ENCODE results near the gene PRICKLE4. TPM values are rescaled to one million over a fixed set of nuclear protein-coding genes. Genes with fewer than 3 reads are reported as not detected.
A peak's percentile ranks its signal among the peaks of the same experiment; 100 is the strongest.

PRICKLE4 gene
- total and polyA plus RNA-seq, 2 of the 13 experiments (the other 11 are each of a cell fraction or from before 2014, with no cell fraction given): 0.92 to 1.2 TPM

DNA sequence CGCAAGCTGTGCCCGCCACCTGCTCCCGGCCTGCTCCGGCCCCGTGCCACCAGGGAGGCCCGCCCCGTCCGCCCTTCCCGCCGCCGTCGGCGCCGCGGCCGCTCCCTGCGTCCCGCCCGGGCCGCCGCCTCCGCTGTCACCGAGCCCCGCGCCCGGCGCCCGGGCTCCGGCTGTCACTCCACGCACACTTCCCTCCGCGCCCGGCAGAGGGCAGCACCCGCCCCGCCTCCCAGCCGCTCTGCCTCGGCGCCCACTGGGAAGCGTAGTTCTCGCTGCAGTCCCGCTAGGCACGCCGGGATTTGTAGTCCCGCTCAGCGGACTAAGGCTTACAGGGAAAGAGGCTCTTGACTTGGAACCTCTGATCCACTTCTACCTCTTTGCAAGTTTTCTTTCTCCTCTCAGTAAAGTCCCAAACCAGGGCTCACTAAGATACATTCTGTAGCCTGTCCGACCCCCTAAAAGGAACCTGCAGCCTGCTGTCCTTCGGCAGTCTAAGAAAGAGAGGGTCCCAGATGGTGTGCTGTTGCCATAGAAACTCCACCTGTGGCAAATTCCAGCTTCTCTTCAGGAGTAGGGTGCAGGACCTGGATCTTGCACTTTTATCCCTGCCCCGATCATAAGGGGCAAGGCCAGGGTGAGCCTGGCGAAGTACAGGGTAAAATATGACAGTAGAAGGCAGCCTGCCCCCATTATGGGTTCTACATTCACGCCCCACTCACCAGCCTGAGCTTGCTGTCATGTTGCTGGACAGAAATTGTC is 45.0 kb upstream of the PRICKLE4 start, which contains the start of gene TFEB (continued):
- TF ChIP-seq, protein P1, sequence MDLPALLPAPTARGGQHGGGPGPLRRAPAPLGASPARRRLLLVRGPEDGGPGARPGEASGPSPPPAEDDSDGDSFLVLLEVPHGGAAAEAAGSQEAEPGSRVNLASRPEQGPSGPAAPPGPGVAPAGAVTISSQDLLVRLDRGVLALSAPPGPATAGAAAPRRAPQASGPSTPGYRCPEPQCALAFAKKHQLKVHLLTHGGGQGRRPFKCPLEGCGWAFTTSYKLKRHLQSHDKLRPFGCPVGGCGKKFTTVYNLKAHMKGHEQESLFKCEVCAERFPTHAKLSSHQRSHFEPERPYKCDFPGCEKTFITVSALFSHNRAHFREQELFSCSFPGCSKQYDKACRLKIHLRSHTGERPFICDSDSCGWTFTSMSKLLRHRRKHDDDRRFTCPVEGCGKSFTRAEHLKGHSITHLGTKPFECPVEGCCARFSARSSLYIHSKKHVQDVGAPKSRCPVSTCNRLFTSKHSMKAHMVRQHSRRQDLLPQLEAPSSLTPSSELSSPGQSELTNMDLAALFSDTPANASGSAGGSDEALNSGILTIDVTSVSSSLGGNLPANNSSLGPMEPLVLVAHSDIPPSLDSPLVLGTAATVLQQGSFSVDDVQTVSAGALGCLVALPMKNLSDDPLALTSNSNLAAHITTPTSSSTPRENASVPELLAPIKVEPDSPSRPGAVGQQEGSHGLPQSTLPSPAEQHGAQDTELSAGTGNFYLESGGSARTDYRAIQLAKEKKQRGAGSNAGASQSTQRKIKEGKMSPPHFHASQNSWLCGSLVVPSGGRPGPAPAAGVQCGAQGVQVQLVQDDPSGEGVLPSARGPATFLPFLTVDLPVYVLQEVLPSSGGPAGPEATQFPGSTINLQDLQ (CRISPR knock-in tag; IDR thresholded peaks at IDR 0.05): no peak
- TF ChIP-seq BCLAF1 (IDR thresholded peaks at IDR 0.05): no peak
- TF ChIP-seq, protein P2, sequence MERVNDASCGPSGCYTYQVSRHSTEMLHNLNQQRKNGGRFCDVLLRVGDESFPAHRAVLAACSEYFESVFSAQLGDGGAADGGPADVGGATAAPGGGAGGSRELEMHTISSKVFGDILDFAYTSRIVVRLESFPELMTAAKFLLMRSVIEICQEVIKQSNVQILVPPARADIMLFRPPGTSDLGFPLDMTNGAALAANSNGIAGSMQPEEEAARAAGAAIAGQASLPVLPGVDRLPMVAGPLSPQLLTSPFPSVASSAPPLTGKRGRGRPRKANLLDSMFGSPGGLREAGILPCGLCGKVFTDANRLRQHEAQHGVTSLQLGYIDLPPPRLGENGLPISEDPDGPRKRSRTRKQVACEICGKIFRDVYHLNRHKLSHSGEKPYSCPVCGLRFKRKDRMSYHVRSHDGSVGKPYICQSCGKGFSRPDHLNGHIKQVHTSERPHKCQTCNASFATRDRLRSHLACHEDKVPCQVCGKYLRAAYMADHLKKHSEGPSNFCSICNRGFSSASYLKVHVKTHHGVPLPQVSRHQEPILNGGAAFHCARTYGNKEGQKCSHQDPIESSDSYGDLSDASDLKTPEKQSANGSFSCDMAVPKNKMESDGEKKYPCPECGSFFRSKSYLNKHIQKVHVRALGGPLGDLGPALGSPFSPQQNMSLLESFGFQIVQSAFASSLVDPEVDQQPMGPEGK (CRISPR knock-in tag; IDR thresholded peaks at IDR 0.05): peak; percentile 87
- no peak for TF ChIP-seq SOX13 (IDR thresholded peaks at IDR 0.05)
- TF ChIP-seq SOX13 (CRISPR knock-in tag; conservative IDR thresholded peaks at IDR 0.05 in 1 of 2, IDR thresholded peaks at IDR 0.05 in 1 of 2): peak in 1 of 2 experiments; percentile 68; a peak in 1 of 4 replicates
- peak; percentile 53; the same call in 1 of the 2 replicates for TF ChIP-seq ZNF414 (CRISPR knock-in tag; IDR thresholded peaks at IDR 0.05)
- TF ChIP-seq YEATS4 (CRISPR knock-in tag; IDR thresholded peaks at IDR 0.05; ENCODE audit: borderline replicate concordance): no peak
- peak; percentile 42; the same call in 1 of the 2 replicates for TF ChIP-seq ZNF205 (CRISPR knock-in tag; IDR thresholded peaks at IDR 0.05)
- 0 out of 2 replicates have a peak, but pooled peaks have one; percentile 24 for TF ChIP-seq ZNF770 (CRISPR knock-in tag; IDR thresholded peaks at IDR 0.05)
- TF ChIP-seq MAX (IDR thresholded peaks at IDR 0.05): peak; percentile 67; the same call in 1 of the 2 replicates
- TF ChIP-seq KDM3A (CRISPR knock-in tag; IDR thresholded peaks at IDR 0.05; ENCODE audit: low read depth): peak; percentile 77; the same call in 1 of the 2 replicates
- TF ChIP-seq XRCC5 (optimal IDR thresholded peaks at IDR 0.05; ENCODE audit: low read length): peak; percentile 85
- TF ChIP-seq PLRG1 (conservative IDR thresholded peaks at IDR 0.05): no peak
- no peak for TF ChIP-seq ZNF883 (CRISPR knock-in tag; IDR thresholded peaks at IDR 0.05; ENCODE audit: not compliant biosample characterization)
- no peak for TF ChIP-seq ZNF564 (CRISPR knock-in tag; IDR thresholded peaks at IDR 0.05)
- peak; percentile 99 for TF ChIP-seq RAD21 (CRISPR knock-in tag; IDR thresholded peaks at IDR 0.05)
- no peak for TF ChIP-seq ZNF441 (CRISPR knock-in tag; IDR thresholded peaks at IDR 0.05; ENCODE audit: borderline replicate concordance)
- no peak for TF ChIP-seq ZNF569 (CRISPR knock-in tag; IDR thresholded peaks at IDR 0.05; ENCODE audit: borderline replicate concordance)

Measured in HepG2 (cell line).